ENCODE data around the gene VAPB.

Gene VAPB

GRCh38 chr20:58416057-58416456 lies 27.0 kb downstream of the VAPB start:
- ATAC-seq: no peak
- TF ChIP-seq BACH2 (CRISPR knock-in tag; IDR thresholded peaks at IDR 0.05; ENCODE audit: borderline replicate concordance) (no peak), PPARA (CRISPR knock-in tag; IDR thresholded peaks at IDR 0.05; ENCODE audit: borderline replicate concordance) (no peak), ZNF70 (CRISPR knock-in tag; IDR thresholded peaks at IDR 0.05) (no peak), TOX (CRISPR knock-in tag; IDR thresholded peaks at IDR 0.05; ENCODE audit: borderline replicate concordance) (no peak), ZNF8 (CRISPR knock-in tag; IDR thresholded peaks at IDR 0.05) (no peak), ARNTL (CRISPR knock-in tag; IDR thresholded peaks at IDR 0.05; ENCODE audit: borderline replicate concordance, low read depth) (no peak), RARB (CRISPR knock-in tag; IDR thresholded peaks at IDR 0.05) (no peak), ESRRG (CRISPR knock-in tag; IDR thresholded peaks at IDR 0.05) (no peak), CSRNP3 (CRISPR knock-in tag; IDR thresholded peaks at IDR 0.05) (no peak), ZC3H10 (CRISPR knock-in tag; IDR thresholded peaks at IDR 0.05) (no peak), CSDC2 (CRISPR knock-in tag; IDR thresholded peaks at IDR 0.05) (no peak), TCF4 (CRISPR knock-in tag; IDR thresholded peaks at IDR 0.05; ENCODE audit: borderline replicate concordance) (no peak), OSR1 (CRISPR knock-in tag; IDR thresholded peaks at IDR 0.05) (no peak)
- TF ChIP-seq, protein P1, sequence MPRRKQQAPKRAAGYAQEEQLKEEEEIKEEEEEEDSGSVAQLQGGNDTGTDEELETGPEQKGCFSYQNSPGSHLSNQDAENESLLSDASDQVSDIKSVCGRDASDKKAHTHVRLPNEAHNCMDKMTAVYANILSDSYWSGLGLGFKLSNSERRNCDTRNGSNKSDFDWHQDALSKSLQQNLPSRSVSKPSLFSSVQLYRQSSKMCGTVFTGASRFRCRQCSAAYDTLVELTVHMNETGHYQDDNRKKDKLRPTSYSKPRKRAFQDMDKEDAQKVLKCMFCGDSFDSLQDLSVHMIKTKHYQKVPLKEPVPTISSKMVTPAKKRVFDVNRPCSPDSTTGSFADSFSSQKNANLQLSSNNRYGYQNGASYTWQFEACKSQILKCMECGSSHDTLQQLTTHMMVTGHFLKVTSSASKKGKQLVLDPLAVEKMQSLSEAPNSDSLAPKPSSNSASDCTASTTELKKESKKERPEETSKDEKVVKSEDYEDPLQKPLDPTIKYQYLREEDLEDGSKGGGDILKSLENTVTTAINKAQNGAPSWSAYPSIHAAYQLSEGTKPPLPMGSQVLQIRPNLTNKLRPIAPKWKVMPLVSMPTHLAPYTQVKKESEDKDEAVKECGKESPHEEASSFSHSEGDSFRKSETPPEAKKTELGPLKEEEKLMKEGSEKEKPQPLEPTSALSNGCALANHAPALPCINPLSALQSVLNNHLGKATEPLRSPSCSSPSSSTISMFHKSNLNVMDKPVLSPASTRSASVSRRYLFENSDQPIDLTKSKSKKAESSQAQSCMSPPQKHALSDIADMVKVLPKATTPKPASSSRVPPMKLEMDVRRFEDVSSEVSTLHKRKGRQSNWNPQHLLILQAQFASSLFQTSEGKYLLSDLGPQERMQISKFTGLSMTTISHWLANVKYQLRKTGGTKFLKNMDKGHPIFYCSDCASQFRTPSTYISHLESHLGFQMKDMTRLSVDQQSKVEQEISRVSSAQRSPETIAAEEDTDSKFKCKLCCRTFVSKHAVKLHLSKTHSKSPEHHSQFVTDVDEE (CRISPR knock-in tag; IDR thresholded peaks at IDR 0.05): no peak
- TF ChIP-seq, protein P2, sequence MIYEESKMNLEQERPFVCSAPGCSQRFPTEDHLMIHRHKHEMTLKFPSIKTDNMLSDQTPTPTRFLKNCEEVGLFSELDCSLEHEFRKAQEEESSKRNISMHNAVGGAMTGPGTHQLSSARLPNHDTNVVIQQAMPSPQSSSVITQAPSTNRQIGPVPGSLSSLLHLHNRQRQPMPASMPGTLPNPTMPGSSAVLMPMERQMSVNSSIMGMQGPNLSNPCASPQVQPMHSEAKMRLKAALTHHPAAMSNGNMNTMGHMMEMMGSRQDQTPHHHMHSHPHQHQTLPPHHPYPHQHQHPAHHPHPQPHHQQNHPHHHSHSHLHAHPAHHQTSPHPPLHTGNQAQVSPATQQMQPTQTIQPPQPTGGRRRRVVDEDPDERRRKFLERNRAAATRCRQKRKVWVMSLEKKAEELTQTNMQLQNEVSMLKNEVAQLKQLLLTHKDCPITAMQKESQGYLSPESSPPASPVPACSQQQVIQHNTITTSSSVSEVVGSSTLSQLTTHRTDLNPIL (CRISPR knock-in tag; IDR thresholded peaks at IDR 0.05; ENCODE audit: low read depth): no peak
- TF ChIP-seq, protein P3, sequence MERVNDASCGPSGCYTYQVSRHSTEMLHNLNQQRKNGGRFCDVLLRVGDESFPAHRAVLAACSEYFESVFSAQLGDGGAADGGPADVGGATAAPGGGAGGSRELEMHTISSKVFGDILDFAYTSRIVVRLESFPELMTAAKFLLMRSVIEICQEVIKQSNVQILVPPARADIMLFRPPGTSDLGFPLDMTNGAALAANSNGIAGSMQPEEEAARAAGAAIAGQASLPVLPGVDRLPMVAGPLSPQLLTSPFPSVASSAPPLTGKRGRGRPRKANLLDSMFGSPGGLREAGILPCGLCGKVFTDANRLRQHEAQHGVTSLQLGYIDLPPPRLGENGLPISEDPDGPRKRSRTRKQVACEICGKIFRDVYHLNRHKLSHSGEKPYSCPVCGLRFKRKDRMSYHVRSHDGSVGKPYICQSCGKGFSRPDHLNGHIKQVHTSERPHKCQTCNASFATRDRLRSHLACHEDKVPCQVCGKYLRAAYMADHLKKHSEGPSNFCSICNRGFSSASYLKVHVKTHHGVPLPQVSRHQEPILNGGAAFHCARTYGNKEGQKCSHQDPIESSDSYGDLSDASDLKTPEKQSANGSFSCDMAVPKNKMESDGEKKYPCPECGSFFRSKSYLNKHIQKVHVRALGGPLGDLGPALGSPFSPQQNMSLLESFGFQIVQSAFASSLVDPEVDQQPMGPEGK (CRISPR knock-in tag; IDR thresholded peaks at IDR 0.05; ENCODE audit: borderline replicate concordance): no peak

DNA sequence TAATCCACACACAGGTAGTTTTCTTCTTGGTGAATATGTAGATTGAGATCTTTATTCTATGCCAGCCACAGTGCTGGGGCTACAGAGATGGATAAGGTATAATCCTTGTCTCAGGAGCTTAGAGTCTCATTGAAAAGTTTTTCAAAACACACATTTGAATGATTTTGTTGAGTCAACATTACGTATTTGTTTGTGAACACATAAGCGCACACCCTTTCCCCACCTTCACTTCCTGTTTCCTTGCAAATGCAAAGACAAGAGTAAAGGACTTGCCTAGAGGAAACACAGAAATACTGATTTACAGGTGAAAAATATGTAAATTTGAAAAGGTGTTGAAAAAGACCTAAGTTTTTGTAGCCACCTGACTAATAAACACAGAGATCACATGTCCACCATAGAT lies 27.8 kb downstream of the VAPB start:
- no peak for ATAC-seq
- TF ChIP-seq ARNTL (CRISPR knock-in tag; IDR thresholded peaks at IDR 0.05; ENCODE audit: borderline replicate concordance, low read depth) (no peak), CSDC2 (CRISPR knock-in tag; IDR thresholded peaks at IDR 0.05) (no peak), ZC3H10 (CRISPR knock-in tag; IDR thresholded peaks at IDR 0.05) (no peak), RARB (CRISPR knock-in tag; IDR thresholded peaks at IDR 0.05) (no peak), ISL1 (CRISPR knock-in tag; IDR thresholded peaks at IDR 0.05) (no peak), TOX (CRISPR knock-in tag; IDR thresholded peaks at IDR 0.05; ENCODE audit: borderline replicate concordance) (no peak), BACH2 (CRISPR knock-in tag; IDR thresholded peaks at IDR 0.05; ENCODE audit: borderline replicate concordance) (no peak), ZFP3 (CRISPR knock-in tag; IDR thresholded peaks at IDR 0.05) (no peak), ZFP30 (CRISPR knock-in tag; IDR thresholded peaks at IDR 0.05) (no peak), ZNF565 (CRISPR knock-in tag; conservative IDR thresholded peaks at IDR 0.05; ENCODE audit: low read depth) (no peak), ESRRG (CRISPR knock-in tag; IDR thresholded peaks at IDR 0.05) (no peak), PPARA (CRISPR knock-in tag; IDR thresholded peaks at IDR 0.05; ENCODE audit: borderline replicate concordance) (no peak), GLIS3 (CRISPR knock-in tag; IDR thresholded peaks at IDR 0.05) (no peak), TCF4 (CRISPR knock-in tag; IDR thresholded peaks at IDR 0.05; ENCODE audit: borderline replicate concordance) (no peak), ZNF8 (CRISPR knock-in tag; IDR thresholded peaks at IDR 0.05) (no peak), OSR1 (CRISPR knock-in tag; IDR thresholded peaks at IDR 0.05) (no peak)
- TF ChIP-seq, protein P4, sequence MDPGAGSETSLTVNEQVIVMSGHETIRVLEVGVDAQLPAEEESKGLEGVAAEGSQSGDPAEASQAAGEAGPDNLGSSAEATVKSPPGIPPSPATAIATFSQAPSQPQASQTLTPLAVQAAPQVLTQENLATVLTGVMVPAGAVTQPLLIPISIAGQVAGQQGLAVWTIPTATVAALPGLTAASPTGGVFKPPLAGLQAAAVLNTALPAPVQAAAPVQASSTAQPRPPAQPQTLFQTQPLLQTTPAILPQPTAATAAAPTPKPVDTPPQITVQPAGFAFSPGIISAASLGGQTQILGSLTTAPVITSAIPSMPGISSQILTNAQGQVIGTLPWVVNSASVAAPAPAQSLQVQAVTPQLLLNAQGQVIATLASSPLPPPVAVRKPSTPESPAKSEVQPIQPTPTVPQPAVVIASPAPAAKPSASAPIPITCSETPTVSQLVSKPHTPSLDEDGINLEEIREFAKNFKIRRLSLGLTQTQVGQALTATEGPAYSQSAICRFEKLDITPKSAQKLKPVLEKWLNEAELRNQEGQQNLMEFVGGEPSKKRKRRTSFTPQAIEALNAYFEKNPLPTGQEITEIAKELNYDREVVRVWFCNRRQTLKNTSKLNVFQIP (CRISPR knock-in tag; IDR thresholded peaks at IDR 0.05; ENCODE audit: borderline replicate concordance, low read depth): no peak
- TF ChIP-seq, protein P2 (CRISPR knock-in tag; IDR thresholded peaks at IDR 0.05; ENCODE audit: low read depth): no peak
- TF ChIP-seq, protein P1 (CRISPR knock-in tag; IDR thresholded peaks at IDR 0.05): no peak
